ENCODE data around the gene NSUN6. TPM values are rescaled to one million over a fixed set of nuclear protein-coding genes. Genes with fewer than 3 reads are reported as not detected.
"Not testable (repeated sequence)": the region's sequence is repeated elsewhere in the genome, so short reads cannot be mapped to it uniquely, and the experiment has no call there.

Gene NSUN6
- total and polyA plus RNA-seq, 4 donors: 4.1 to 13.5 (median 10.5) TPM

DNA sequence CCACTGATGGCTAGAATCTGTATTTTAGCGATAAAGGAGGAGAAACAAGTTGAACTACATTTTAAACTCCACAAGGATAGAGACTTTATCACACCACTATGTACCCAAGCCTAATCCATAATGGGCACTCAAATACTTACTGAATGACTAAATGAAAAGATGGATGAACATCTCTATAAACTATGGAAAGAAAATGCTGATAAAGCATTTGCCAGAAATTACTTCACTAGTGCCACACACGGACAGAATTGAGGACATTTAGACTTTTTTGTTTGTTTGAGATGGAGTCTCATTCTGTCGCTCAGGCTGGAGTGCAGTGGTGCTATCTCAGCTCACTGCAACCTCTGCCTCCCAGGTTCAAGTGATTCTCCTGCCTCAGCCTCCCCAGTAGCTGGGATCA lies 1.7 kb upstream of the NSUN6 start:
- no peak for DNase-seq
- ATAC-seq (ENCODE audit: low FRiP score): no peak
- intact Hi-C loops (cut with DNase I): no loop called here
- Histone ChIP-seq H3K27ac (ENCODE audit: low read depth in 1 of 2, low read length in 2 of 2) (no peak overlapping the region), H3K4me1 (ENCODE audit: control insufficient read depth in 1 of 2, insufficient read depth in 2 of 2, low read length in 2 of 2) (peaks cover 0 to 3% of the 10 kb centered on the region in 2 donors), H3K4me3 (ENCODE audit: low read length in 2 of 2) (no peak overlapping the region), H3K27me3 (ENCODE audit: control insufficient read depth in 1 of 2, insufficient read depth in 2 of 2, low read length in 1 of 2) (no peaks in the 10 kb centered on the region), H3K36me3 (ENCODE audit: control insufficient read depth in 1 of 2, insufficient read depth in 2 of 2, low read length in 1 of 2) (no peaks in the 10 kb centered on the region), H3K9me3 (ENCODE audit: control insufficient read depth, low read length) (no peaks in the 10 kb centered on the region)
- 87 to 91% methylated on average over 3 of the region's 3 CpGs for WGBS, 2 donors

DNA sequence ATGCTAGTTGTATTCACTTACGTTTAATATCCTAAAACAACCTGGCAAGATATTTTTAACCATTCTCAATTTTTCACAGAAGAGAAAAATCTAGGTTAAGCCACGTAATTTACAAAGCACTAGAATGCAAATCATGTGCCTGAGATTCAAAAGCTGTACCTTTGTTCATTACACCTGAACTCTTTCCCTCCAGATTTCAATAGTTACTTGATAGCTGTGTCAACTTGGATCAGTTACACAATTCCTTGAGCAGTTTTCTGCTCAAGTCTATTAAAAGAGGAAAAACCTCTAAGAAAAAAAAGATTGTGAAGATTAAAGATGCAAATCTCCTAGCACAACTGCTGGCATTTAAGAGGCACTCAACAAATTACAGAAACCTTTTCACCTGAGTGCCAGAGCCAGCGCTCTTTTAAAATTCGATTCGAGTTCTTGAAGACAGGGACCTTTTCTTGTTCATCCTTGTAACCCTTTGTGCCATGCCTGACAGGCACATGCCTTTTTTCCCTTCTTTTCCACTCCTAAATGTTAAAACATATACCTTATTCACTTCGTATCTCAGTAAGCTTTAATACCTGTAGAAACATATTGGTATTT lies 886 bp downstream of the NSUN6 start:
- WGBS, 2 donors: 5 to 7% methylated on average over 6 of the region's 6 CpGs
- H3K27me3 ChIP-seq (ENCODE audit: control insufficient read depth in 1 of 2, insufficient read depth in 2 of 2, low read length in 1 of 2): no peaks in the 10 kb centered on the region
- ATAC-seq (ENCODE audit: low FRiP score): no peak
- no peak for DNase-seq
- no peak overlapping the region for H3K27ac ChIP-seq (ENCODE audit: low read depth in 1 of 2, low read length in 2 of 2)
- H3K36me3 ChIP-seq (ENCODE audit: control insufficient read depth in 1 of 2, insufficient read depth in 2 of 2, low read length in 1 of 2): no peaks in the 10 kb centered on the region
- intact Hi-C loops (cut with DNase I): no loop called here
- no peaks in the 10 kb centered on the region for H3K9me3 ChIP-seq (ENCODE audit: control insufficient read depth, low read length)
- peak overlapping the region; percentile 62 to 94 for H3K4me3 ChIP-seq (ENCODE audit: low read length in 2 of 2)
- peaks cover 0 to 3% of the 10 kb centered on the region in 2 donors for H3K4me1 ChIP-seq (ENCODE audit: control insufficient read depth in 1 of 2, insufficient read depth in 2 of 2, low read length in 2 of 2)

DNA sequence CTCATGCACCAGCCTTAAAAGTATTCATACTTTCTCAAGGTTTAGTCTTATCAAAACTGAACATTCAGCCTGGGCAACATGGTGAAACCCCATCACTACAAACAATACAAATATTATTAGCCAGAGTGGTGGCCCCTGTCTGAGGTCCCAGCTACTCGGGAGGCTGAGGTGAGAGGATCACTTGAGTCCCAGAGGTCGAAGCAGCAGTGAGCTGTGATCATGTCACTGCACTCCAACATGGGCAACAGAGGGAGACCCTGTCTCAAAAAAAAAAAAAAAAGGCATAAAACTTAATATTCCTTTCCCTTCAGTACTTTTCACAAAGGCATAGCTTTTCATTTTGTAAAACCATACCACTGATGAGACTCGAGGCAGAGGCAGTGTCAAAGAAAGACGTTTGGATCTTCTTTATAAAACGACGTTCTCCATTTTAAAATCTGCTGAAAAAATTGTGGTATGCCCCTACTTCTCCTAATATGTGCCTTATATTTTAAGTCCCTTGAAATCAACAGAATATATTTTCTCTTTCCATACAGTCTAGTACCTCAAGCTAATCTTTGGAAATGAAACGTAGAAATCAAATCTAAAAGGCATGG lies 1.9 kb downstream of the NSUN6 start:
- 71 to 75% methylated on average over 7 of the region's 7 CpGs for WGBS, 2 donors
- DNase-seq (no peak), ATAC-seq (ENCODE audit: low FRiP score) (no peak)
- Histone ChIP-seq H3K36me3 (ENCODE audit: control insufficient read depth in 1 of 2, insufficient read depth in 2 of 2, low read length in 1 of 2) (no peaks in the 10 kb centered on the region), H3K4me3 (ENCODE audit: low read length in 2 of 2) (no peak overlapping the region), H3K4me1 (ENCODE audit: control insufficient read depth in 1 of 2, insufficient read depth in 2 of 2, low read length in 2 of 2) (peaks cover 0 to 3% of the 10 kb centered on the region in 2 donors), H3K27me3 (ENCODE audit: control insufficient read depth in 1 of 2, insufficient read depth in 2 of 2, low read length in 1 of 2) (no peaks in the 10 kb centered on the region), H3K9me3 (ENCODE audit: control insufficient read depth, low read length) (no peaks in the 10 kb centered on the region), H3K27ac (ENCODE audit: low read depth in 1 of 2, low read length in 2 of 2) (no peak overlapping the region)
- intact Hi-C loops (cut with DNase I): no loop called here

DNA sequence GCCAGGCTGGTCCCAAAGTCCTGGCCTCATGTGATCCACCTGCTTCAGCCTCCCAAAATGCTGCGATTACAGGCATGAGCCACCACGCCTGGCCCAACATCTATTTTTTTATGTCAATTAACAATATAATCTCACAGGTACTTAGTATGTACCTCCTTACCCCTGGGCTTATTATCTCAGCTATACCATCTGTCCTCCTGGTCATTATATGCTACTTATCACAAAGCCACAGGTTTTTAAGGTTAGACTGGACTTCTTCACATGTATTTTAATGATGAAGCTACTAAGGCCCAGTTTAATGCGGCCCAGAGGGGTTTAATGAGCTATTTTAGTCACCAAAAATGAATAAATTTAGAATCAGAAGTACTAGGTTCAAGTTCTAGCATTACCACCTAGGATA lies 3.4 kb downstream of the NSUN6 start:
- 96 to 99% methylated on average over 3 of the region's 3 CpGs for WGBS, 2 donors
- no peak overlapping the region for H3K4me3 ChIP-seq (ENCODE audit: low read length in 2 of 2)
- ATAC-seq (ENCODE audit: low FRiP score) (no peak), DNase-seq (no peak)
- intact Hi-C loops (cut with DNase I): no loop called here
- H3K4me1 ChIP-seq (ENCODE audit: control insufficient read depth in 1 of 2, insufficient read depth in 2 of 2, low read length in 2 of 2): peaks cover 0 to 3% of the 10 kb centered on the region in 2 donors
- no peak overlapping the region for H3K27ac ChIP-seq (ENCODE audit: low read depth in 1 of 2, low read length in 2 of 2)
- no peaks in the 10 kb centered on the region for H3K9me3 ChIP-seq (ENCODE audit: control insufficient read depth, low read length)
- H3K36me3 ChIP-seq (ENCODE audit: control insufficient read depth in 1 of 2, insufficient read depth in 2 of 2, low read length in 1 of 2): no peaks in the 10 kb centered on the region
- no peaks in the 10 kb centered on the region for H3K27me3 ChIP-seq (ENCODE audit: control insufficient read depth in 1 of 2, insufficient read depth in 2 of 2, low read length in 1 of 2)

DNA sequence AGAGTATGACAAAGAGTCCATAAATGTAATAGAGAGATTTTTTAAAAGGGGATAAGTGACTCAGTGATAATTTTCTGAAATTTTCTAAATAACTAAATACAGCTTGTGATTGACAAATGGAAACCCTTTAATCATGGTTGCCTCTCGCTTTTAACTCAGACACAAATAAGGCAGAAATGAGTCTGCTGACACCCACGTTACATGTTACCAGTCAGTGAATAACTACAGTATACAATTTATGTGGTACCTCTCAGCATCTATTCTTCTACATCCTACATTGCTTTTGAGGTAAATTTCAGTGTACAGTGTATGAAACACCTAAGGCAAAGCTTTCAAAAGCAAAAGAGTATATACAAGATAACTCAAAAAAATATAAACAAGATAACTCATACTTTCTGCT lies 4.2 kb downstream of the NSUN6 start:
- H3K36me3 ChIP-seq (ENCODE audit: control insufficient read depth in 1 of 2, insufficient read depth in 2 of 2, low read length in 1 of 2): no peaks in the 10 kb centered on the region
- no peak overlapping the region for H3K27ac ChIP-seq (ENCODE audit: low read depth in 1 of 2, low read length in 2 of 2)
- ATAC-seq (ENCODE audit: low FRiP score) (no peak), DNase-seq (no peak)
- H3K4me1 ChIP-seq (ENCODE audit: control insufficient read depth in 1 of 2, insufficient read depth in 2 of 2, low read length in 2 of 2): peaks cover 0 to 3% of the 10 kb centered on the region in 2 donors
- WGBS, 2 donors: 94 to 100% methylated on average over 2 of the region's 2 CpGs
- no peaks in the 10 kb centered on the region for H3K27me3 ChIP-seq (ENCODE audit: control insufficient read depth in 1 of 2, insufficient read depth in 2 of 2, low read length in 1 of 2)
- H3K4me3 ChIP-seq (ENCODE audit: low read length in 2 of 2): no peak overlapping the region
- no peaks in the 10 kb centered on the region for H3K9me3 ChIP-seq (ENCODE audit: control insufficient read depth, low read length)
- intact Hi-C loops (cut with DNase I): no loop called here

DNA sequence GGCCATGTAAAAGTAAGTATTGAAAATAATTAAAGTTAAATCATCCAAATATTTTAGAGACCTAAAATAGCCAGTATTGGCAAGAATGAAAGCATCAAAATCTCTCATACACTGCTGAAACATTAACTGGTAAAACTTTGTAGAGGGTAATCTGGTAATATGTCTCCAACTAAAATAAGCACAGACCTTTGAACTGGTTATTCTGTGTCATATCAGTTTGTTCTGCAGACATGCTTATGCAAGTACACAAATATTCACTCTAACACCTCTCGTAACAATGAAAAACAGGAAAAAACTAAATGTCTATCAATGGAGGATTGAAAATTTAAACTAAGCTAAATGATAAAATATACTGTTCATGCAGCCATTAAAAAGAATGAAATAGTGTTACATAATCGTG lies 11.7 kb downstream of the NSUN6 start:
- H3K27me3 ChIP-seq (ENCODE audit: control insufficient read depth in 1 of 2, insufficient read depth in 2 of 2, low read length in 1 of 2); H3K4me3 ChIP-seq (ENCODE audit: low read length in 2 of 2); H3K4me1 ChIP-seq (ENCODE audit: control insufficient read depth in 1 of 2, insufficient read depth in 2 of 2, low read length in 2 of 2); H3K36me3 ChIP-seq (ENCODE audit: control insufficient read depth in 1 of 2, insufficient read depth in 2 of 2, low read length in 1 of 2); DNase-seq; ATAC-seq (ENCODE audit: low FRiP score); intact Hi-C loops (cut with DNase I); H3K9me3 ChIP-seq (ENCODE audit: control insufficient read depth, low read length); H3K27ac ChIP-seq (ENCODE audit: low read depth in 1 of 2, low read length in 2 of 2): not testable (repeated sequence)
- 79 to 86% methylated on average over 2 of the region's 2 CpGs for WGBS, 2 donors

DNA sequence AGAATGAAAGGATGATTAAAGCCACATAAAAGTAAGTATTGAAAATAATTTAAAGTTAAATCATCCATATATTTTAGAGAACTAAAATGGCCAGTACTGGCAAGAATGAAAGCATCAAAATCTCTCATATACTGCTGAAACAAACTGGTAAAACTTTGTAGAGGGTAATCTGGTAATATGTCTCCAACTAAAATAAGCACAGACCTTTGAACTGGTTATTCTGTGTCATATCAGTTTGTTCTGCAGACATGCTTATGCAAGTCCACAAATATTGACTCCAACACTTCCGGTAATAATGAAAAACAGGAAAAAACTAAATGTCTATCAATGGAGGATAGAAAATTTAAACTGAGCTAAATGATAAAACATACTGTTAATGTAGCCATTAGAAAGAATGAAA lies 14.0 kb downstream of the NSUN6 start:
- 81% methylated on average over 1 of the region's 1 CpG for WGBS, 2 donors
- H3K9me3 ChIP-seq (ENCODE audit: control insufficient read depth, low read length); H3K4me3 ChIP-seq (ENCODE audit: low read length in 2 of 2); DNase-seq; intact Hi-C loops (cut with DNase I); H3K27me3 ChIP-seq (ENCODE audit: control insufficient read depth in 1 of 2, insufficient read depth in 2 of 2, low read length in 1 of 2); H3K4me1 ChIP-seq (ENCODE audit: control insufficient read depth in 1 of 2, insufficient read depth in 2 of 2, low read length in 2 of 2); ATAC-seq (ENCODE audit: low FRiP score); H3K36me3 ChIP-seq (ENCODE audit: control insufficient read depth in 1 of 2, insufficient read depth in 2 of 2, low read length in 1 of 2); H3K27ac ChIP-seq (ENCODE audit: low read depth in 1 of 2, low read length in 2 of 2): not testable (repeated sequence)

DNA sequence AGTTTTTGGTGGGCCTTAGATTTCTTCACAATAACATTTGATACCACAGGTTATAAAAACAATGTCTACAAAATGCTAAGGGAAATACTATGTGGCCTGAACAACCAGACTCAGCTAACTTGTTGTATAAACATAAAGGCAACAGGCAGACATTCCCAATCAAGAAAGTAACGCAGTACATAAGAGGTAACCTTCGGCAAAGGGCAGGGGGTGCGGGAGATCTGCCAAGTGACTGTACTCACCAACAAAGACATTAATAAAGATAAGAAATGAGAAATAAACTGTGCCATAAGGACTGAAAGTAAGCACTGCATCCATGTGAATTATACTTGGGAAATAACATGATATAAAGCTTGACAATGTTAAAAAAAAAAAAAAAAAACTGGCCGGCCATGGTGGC lies 15.4 kb downstream of the NSUN6 start:
- Histone ChIP-seq H3K4me3 (ENCODE audit: low read length in 2 of 2) (no peak overlapping the region), H3K9me3 (ENCODE audit: control insufficient read depth, low read length) (no peaks in the 10 kb centered on the region), H3K4me1 (ENCODE audit: control insufficient read depth in 1 of 2, insufficient read depth in 2 of 2, low read length in 2 of 2) (no peaks in the 10 kb centered on the region), H3K36me3 (ENCODE audit: control insufficient read depth in 1 of 2, insufficient read depth in 2 of 2, low read length in 1 of 2) (no peaks in the 10 kb centered on the region), H3K27ac (ENCODE audit: low read depth in 1 of 2, low read length in 2 of 2) (no peak overlapping the region), H3K27me3 (ENCODE audit: control insufficient read depth in 1 of 2, insufficient read depth in 2 of 2, low read length in 1 of 2) (no peaks in the 10 kb centered on the region)
- ATAC-seq (ENCODE audit: low FRiP score): no peak
- no peak for DNase-seq
- intact Hi-C loops (cut with DNase I): no loop called here
- WGBS, 2 donors: 88 to 92% methylated on average over 4 of the region's 4 CpGs

DNA sequence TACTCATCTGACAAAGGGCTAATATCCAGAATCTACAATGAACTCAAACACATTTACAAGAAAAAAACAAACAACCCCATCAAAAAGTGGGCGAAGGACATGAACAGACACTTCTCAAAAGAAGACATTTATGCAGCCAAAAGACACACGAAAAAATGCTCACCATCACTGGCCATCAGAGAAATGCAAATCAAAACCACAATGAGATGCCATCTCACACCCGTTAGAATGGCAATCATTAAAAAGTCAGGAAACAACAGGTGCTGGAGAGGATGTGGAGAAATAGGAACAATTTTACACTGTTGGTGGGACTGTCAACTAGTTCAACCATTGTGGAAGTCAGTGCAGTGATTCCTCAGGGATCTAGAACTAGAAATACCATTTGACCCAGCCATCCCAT lies 18.9 kb downstream of the NSUN6 start:
- DNase-seq; ATAC-seq (ENCODE audit: low FRiP score); H3K4me3 ChIP-seq (ENCODE audit: low read length in 2 of 2); H3K27ac ChIP-seq (ENCODE audit: low read depth in 1 of 2, low read length in 2 of 2); H3K4me1 ChIP-seq (ENCODE audit: control insufficient read depth in 1 of 2, insufficient read depth in 2 of 2, low read length in 2 of 2); intact Hi-C loops (cut with DNase I); H3K27me3 ChIP-seq (ENCODE audit: control insufficient read depth in 1 of 2, insufficient read depth in 2 of 2, low read length in 1 of 2); H3K9me3 ChIP-seq (ENCODE audit: control insufficient read depth, low read length); H3K36me3 ChIP-seq (ENCODE audit: control insufficient read depth in 1 of 2, insufficient read depth in 2 of 2, low read length in 1 of 2): not testable (repeated sequence)
- 97 to 100% methylated on average over 1 to 2 of the region's 3 CpGs for WGBS, 2 donors
